Dendritic cell treated with granulocyte-macrophage colony-stimulating factor and Interleukin-4, amounts not matched to agents 40 ng/mL and 50 ng/mL, for 4 days (primary cell): ENCODE data around the gene DNAL4.

Experiments
- H3K27ac Mint-ChIP-seq: one replicate; pipeline ENCODE4 v1.8.0; 2022; ENCODE audit warnings: mild to moderate bottlenecking, mixed read lengths
- H3K27me3 Mint-ChIP-seq: one replicate; pipeline ENCODE4 v1.8.0; 2022; ENCODE audit warnings: mild to moderate bottlenecking, mixed read lengths
- H3K36me3 Mint-ChIP-seq: one replicate; pipeline ENCODE4 v1.8.0; 2022; ENCODE audit warnings: low read depth, mixed read lengths
- H3K4me1 Mint-ChIP-seq: one replicate; pipeline ENCODE4 v1.8.0; 2022; ENCODE audit warnings: low read depth, mixed read lengths
- H3K4me3 Mint-ChIP-seq: one replicate; pipeline ENCODE4 v1.8.0; 2022; ENCODE audit warnings: mild to moderate bottlenecking, moderate library complexity, mixed read lengths
- H3K9me3 Mint-ChIP-seq: one replicate; pipeline ENCODE4 v1.8.0; 2022; ENCODE audit warnings: mixed read lengths
- intact Hi-C: fragments of 100-400 bp; cut with micrococcal nuclease; formaldehyde crosslinking; loops from one replicate; pipeline ENCODE4 v1.15.0; 2022

DNAL4 gene

DNA sequence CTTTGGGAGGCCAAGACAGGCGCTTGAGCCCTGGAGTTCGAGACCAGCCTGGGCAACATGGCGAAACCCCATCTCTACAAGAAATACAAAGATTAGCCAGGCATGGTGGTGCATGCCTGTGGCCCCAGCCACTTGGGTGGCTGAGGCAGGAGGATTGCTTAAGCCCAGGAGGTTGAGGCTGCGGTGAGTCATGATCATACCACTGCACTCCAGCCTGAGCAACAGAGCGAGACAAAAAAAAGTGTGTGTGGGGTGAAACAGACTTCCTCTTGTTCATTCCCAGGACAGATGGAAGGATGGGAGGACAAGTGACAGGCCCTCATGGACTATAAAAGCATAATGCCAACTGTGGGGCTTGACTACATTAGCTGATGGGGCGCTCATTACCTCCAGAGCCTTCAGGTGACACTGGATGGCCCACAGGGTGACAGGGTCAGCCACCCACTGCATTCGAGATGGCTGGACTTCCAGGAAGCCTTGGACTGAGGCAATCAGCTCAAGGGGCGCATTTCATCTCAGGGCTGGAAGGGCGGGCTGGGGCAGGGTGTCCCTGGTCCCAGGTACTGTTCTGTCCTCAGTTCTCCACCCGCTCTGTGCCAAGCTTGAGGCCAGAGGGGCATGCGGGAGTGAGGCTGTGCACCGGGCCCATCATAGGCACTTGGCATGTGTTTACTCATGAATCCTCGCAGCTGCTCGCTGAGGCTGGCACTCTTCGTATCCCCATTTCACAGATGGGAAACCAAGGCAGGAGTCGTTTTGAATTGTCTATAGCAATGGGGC, 37.4 kb upstream of the DNAL4 start:
- Mint-ChIP-seq H3K27ac (no peak overlapping the region), H3K4me3 (no peak overlapping the region), H3K36me3 (no peaks in the 10 kb centered on the region), H3K27me3 (peaks cover 15% of the 10 kb centered on the region), H3K4me1 (peaks cover 12% of the 10 kb centered on the region), H3K9me3 (no peaks in the 10 kb centered on the region)
- intact Hi-C loops, result no loop called here

GRCh38 chr22:38830845-38831108, 36.8 kb upstream of the DNAL4 start:
- H3K36me3 Mint-ChIP-seq, result no peaks in the 10 kb centered on the region
- H3K27me3 Mint-ChIP-seq, result peaks cover 15% of the 10 kb centered on the region
- H3K27ac Mint-ChIP-seq, result no peak overlapping the region
- H3K4me3 Mint-ChIP-seq, result no peak overlapping the region
- H3K4me1 Mint-ChIP-seq, result peaks cover 12% of the 10 kb centered on the region
- intact Hi-C loops, result no loop called here
- no peaks in the 10 kb centered on the region for H3K9me3 Mint-ChIP-seq

DNA sequence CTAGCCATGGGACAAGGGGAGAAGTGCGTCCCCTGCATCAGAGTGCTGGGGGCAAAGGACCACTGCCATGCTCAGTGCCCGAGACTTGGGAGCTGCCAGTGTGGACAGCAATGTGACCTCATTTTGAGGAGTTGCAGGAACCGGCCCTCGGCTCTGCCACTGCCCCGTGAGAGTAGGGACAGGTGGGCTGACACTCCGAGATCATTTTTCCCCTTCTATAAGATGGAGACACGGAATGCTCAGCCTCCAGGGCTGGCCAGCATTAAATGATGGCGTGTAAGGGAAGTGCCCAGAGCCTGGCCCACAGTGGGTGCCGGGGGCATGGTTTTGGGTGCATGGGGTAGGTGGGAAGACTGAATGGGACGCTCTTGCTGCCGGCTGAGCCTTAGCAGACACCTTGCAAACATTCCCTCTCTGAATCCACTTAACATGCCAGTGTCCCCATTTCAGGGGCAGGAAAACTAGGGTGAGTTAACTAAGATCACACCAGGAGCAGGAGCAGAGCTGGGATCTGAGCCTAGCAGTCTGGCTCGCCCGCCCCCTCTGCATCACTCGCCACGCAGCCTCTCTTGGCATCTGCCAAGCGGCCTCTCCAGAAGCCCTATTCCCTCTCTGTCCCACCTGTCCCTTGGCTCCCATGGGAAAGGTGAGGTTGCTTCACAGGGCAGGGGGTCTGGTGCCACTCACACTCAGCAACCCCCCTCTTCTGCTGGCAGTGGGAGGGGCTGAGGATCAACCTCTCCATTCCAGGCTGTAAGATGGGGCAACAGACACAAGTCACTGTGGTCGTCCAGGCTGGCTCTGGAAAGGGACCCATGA, 36.3 kb upstream of the DNAL4 start:
- intact Hi-C loops, result no loop called here
- H3K4me1 Mint-ChIP-seq, result peaks cover 12% of the 10 kb centered on the region
- no peaks in the 10 kb centered on the region for H3K9me3 Mint-ChIP-seq
- H3K27me3 Mint-ChIP-seq, result peaks cover 15% of the 10 kb centered on the region
- H3K27ac Mint-ChIP-seq, result no peak overlapping the region
- no peak overlapping the region for H3K4me3 Mint-ChIP-seq
- H3K36me3 Mint-ChIP-seq, result no peaks in the 10 kb centered on the region

DNA sequence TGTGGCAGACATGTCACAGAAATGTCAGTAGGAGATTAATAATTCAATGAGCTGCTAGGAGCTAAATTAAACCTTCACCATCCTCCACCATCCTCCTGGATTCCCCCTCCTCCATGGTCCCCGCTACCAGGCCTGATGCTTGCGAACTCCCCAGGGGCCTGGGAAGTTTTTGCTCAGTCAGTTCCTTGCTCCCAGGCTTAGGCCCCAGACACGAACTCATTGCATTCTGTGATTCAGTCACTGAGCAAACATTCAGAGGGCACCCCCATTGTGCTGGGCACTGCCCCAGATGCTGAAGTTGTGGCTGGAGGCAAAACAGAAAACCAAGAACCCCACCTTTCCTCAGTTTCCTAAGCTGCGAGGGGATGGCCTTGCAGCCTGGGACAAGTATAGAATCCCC, 35.5 kb upstream of the DNAL4 start:
- Mint-ChIP-seq H3K27me3 (peaks cover 14% of the 10 kb centered on the region), H3K36me3 (no peaks in the 10 kb centered on the region), H3K4me3 (no peak overlapping the region), H3K4me1 (peaks cover 12% of the 10 kb centered on the region), H3K9me3 (no peaks in the 10 kb centered on the region), H3K27ac (no peak overlapping the region)
- intact Hi-C loops, result no loop called here

- H3K9me3 Mint-ChIP-seq, result no peaks in the 10 kb centered on the region
These were observed 34.8 kb upstream of the DNAL4 start for GRCh38 chr22:38828616-38829205.

GRCh38 chr22:38828191-38828590, 34.2 kb upstream of the DNAL4 start:
- Mint-ChIP-seq H3K27me3 (peaks cover 18% of the 10 kb centered on the region), H3K4me3 (no peak overlapping the region), H3K9me3 (no peaks in the 10 kb centered on the region), H3K27ac (no peak overlapping the region), H3K4me1 (peaks cover 12% of the 10 kb centered on the region), H3K36me3 (no peaks in the 10 kb centered on the region)
- intact Hi-C loops, result no loop called here

More at GRCh38 chr22:38828616-38829205, 34.8 kb upstream of the DNAL4 start:
- intact Hi-C loops, result no loop called here
- peaks cover 12% of the 10 kb centered on the region for H3K4me1 Mint-ChIP-seq
- H3K27me3 Mint-ChIP-seq, result peaks cover 14% of the 10 kb centered on the region
- no peak overlapping the region for H3K27ac Mint-ChIP-seq
- no peaks in the 10 kb centered on the region for H3K36me3 Mint-ChIP-seq
- H3K4me3 Mint-ChIP-seq, result no peak overlapping the region

GRCh38 chr22:38827510-38827909, 33.6 kb upstream of the DNAL4 start:
- Mint-ChIP-seq H3K4me3 (no peak overlapping the region), H3K9me3 (no peaks in the 10 kb centered on the region), H3K27ac (no peak overlapping the region), H3K36me3 (no peaks in the 10 kb centered on the region), H3K4me1 (peaks cover 12% of the 10 kb centered on the region), H3K27me3 (peaks cover 21% of the 10 kb centered on the region)
- intact Hi-C loops, result no loop called here

GRCh38 chr22:38826801-38827200, 32.9 kb upstream of the DNAL4 start:
- H3K9me3 Mint-ChIP-seq, result no peaks in the 10 kb centered on the region
- H3K27ac Mint-ChIP-seq, result no peak overlapping the region
- no peak overlapping the region for H3K4me3 Mint-ChIP-seq
- no peaks in the 10 kb centered on the region for H3K36me3 Mint-ChIP-seq
- intact Hi-C loops, result no loop called here
- peaks cover 10% of the 10 kb centered on the region for H3K4me1 Mint-ChIP-seq
- peaks cover 21% of the 10 kb centered on the region for H3K27me3 Mint-ChIP-seq

GRCh38 chr22:38826386-38826785, 32.4 kb upstream of the DNAL4 start:
- Mint-ChIP-seq H3K27me3 (peaks cover 26% of the 10 kb centered on the region), H3K36me3 (no peaks in the 10 kb centered on the region), H3K4me1 (peaks cover 6% of the 10 kb centered on the region), H3K4me3 (no peak overlapping the region), H3K27ac (no peak overlapping the region), H3K9me3 (no peaks in the 10 kb centered on the region)
- intact Hi-C loops, result no loop called here

DNA sequence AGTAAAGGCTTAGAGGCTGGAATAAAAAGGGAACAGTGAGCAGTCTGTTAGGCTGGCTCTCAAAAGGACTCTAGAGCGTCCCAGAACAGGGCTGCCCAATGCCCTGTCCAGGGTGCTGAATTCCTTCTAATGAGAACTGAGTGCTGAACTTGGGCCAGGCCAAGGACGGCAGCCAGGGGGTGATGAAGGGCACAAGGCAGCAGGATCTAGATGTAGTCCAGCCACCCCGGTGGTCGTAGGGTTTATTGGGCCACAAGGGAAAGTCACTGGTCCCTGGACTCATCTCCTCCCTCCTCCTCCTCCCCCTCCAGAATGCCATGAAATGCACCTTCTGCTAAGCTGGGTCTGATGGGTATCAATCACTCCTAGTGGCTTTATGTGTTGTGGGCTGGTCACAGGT, 30.6 kb upstream of the DNAL4 start:
- peaks cover 31% of the 10 kb centered on the region for H3K27me3 Mint-ChIP-seq
- H3K9me3 Mint-ChIP-seq, result no peaks in the 10 kb centered on the region
- intact Hi-C loops, result no loop called here
- no peaks in the 10 kb centered on the region for H3K4me1 Mint-ChIP-seq
- no peak overlapping the region for H3K27ac Mint-ChIP-seq
- no peak overlapping the region for H3K4me3 Mint-ChIP-seq
- H3K36me3 Mint-ChIP-seq, result no peaks in the 10 kb centered on the region

- Mint-ChIP-seq H3K4me1 (no peaks in the 10 kb centered on the region), H3K4me3 (no peak overlapping the region), H3K27ac (no peak overlapping the region), H3K27me3 (peaks cover 31% of the 10 kb centered on the region), H3K9me3 (no peaks in the 10 kb centered on the region), H3K36me3 (no peaks in the 10 kb centered on the region)
- intact Hi-C loops, result no loop called here
These were observed 29.7 kb upstream of the DNAL4 start for GRCh38 chr22:38823637-38824036.

- Mint-ChIP-seq H3K4me3 (no peak overlapping the region), H3K4me1 (no peaks in the 10 kb centered on the region), H3K36me3 (no peaks in the 10 kb centered on the region), H3K27ac (no peak overlapping the region), H3K27me3 (peaks cover 31% of the 10 kb centered on the region), H3K9me3 (no peaks in the 10 kb centered on the region)
- intact Hi-C loops, result no loop called here
These were observed 29.1 kb upstream of the DNAL4 start for GRCh38 chr22:38823076-38823475.

DNA sequence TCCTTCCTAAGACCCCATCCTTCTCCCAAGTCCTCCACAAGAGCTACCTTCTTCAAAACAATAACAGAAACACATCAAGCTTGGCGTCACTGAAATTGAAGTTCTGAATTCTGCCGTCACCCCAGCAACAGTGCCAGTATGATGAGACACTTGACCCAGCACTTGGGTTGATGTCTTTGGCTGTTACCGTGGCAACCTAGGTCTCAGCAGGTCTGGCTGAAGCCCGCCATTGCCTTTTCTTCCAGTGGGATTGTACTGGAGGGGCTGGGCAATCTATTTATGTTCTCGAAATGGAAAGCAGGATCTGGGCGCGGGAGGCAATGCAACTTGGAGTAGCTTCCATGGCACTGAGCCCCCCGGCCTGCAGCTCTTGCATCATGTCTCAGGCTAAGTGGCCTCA, 26.1 kb upstream of the DNAL4 start:
- intact Hi-C loops, result no loop called here
- H3K4me1 Mint-ChIP-seq, result no peaks in the 10 kb centered on the region
- H3K36me3 Mint-ChIP-seq, result no peaks in the 10 kb centered on the region
- peaks cover 40% of the 10 kb centered on the region for H3K27me3 Mint-ChIP-seq
- no peak overlapping the region for H3K4me3 Mint-ChIP-seq
- no peaks in the 10 kb centered on the region for H3K9me3 Mint-ChIP-seq
- H3K27ac Mint-ChIP-seq, result no peak overlapping the region

- Mint-ChIP-seq H3K36me3 (no peaks in the 10 kb centered on the region), H3K4me3 (no peak overlapping the region), H3K9me3 (no peaks in the 10 kb centered on the region), H3K4me1 (no peaks in the 10 kb centered on the region), H3K27ac (no peak overlapping the region), H3K27me3 (peaks cover 45% of the 10 kb centered on the region)
- intact Hi-C loops, result no loop called here
These were observed 25.5 kb upstream of the DNAL4 start for GRCh38 chr22:38819387-38819940.
